Measurements from ENCODE around the gene SLC39A11.

Gene SLC39A11

DNA sequence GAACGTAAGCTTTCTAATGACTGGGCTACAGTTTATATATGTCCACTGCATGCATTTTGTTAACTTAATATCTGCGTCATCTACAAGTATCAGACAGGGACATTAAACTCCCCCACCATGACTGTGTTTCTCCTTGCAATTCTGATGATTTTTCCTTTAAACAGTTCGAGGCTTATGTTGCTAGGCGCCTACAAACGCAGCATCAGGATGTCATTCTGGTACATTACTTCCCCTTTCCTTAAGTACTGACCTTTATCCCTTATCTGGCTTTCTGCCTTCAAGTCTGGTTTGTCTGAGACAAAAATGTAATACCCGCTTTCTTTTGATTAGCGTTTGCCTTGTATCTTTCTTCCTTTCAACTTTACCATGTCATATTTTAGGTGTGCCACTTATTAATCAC lies 362.4 kb downstream of the SLC39A11 start:
- Mint-ChIP-seq H3K27me3 (no peaks in the 10 kb centered on the region), H3K4me1 (ENCODE audit: low read depth) (peaks cover 28% of the 10 kb centered on the region), H3K36me3 (ENCODE audit: low read depth) (peaks cover 6% of the 10 kb centered on the region), H3K9me3 (no peaks in the 10 kb centered on the region), H3K4me3 (no peak overlapping the region), H3K27ac (no peak overlapping the region)
- no peak for DNase-seq

- H3K9me3 Mint-ChIP-seq = no peaks in the 10 kb centered on the region
- H3K4me3 Mint-ChIP-seq = peak overlapping the region; percentile 53
- DNase-seq = peak; percentile 54
- no peaks in the 10 kb centered on the region for H3K27me3 Mint-ChIP-seq
- peak overlapping the region; percentile 83 for H3K27ac Mint-ChIP-seq
- H3K36me3 Mint-ChIP-seq (ENCODE audit: low read depth) = no peaks in the 10 kb centered on the region
- peaks cover 28% of the 10 kb centered on the region for H3K4me1 Mint-ChIP-seq (ENCODE audit: low read depth)
These were observed 365.6 kb downstream of the SLC39A11 start for GRCh38 chr17:72726936-72727335.

DNA sequence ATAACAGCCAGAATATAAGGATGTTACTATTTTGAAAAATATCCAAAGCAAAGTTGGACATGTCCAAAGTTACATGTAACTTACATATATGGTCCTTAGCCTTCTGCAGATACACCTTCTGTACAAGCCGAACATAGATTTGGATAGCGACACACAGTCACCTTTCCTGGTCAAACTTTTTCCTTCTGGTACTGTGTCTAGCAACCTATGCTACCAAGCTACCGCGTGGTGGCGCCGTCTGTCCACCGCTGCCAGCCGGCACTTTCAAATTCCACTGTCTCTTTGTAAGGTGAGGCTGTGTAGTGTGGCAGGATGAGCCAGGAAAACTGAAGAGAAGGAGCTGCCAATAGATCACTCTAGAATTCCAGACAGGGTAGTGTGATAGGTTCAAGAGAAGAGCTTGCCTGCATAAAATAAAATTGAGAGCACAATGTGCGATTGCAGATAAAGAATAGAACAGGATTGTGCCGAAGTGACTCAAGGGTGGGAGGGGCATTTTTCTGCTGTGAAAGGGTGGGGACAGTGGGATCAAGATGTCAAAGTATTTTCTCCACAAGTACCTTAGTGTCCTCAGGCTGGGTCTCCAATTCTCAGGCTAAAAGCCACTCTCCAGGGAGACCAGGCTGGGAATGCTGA lies 366.9 kb downstream of the SLC39A11 start:
- DNase-seq = peak; percentile 60
- Mint-ChIP-seq H3K9me3 (no peaks in the 10 kb centered on the region), H3K4me1 (ENCODE audit: low read depth) (peaks cover 33% of the 10 kb centered on the region), H3K36me3 (ENCODE audit: low read depth) (no peaks in the 10 kb centered on the region), H3K4me3 (no peak overlapping the region), H3K27me3 (no peaks in the 10 kb centered on the region), H3K27ac (no peak overlapping the region)

- H3K27ac Mint-ChIP-seq = no peak overlapping the region
- H3K9me3 Mint-ChIP-seq = no peaks in the 10 kb centered on the region
- H3K27me3 Mint-ChIP-seq = no peaks in the 10 kb centered on the region
- no peak for DNase-seq
- no peak overlapping the region for H3K4me3 Mint-ChIP-seq
- peaks cover 46% of the 10 kb centered on the region for H3K4me1 Mint-ChIP-seq (ENCODE audit: low read depth)
- H3K36me3 Mint-ChIP-seq (ENCODE audit: low read depth) = no peaks in the 10 kb centered on the region
These were observed 368.2 kb downstream of the SLC39A11 start for GRCh38 chr17:72724267-72724666.

GRCh38 chr17:72723711-72724110 lies 368.8 kb downstream of the SLC39A11 start:
- no peak overlapping the region for H3K4me3 Mint-ChIP-seq
- no peaks in the 10 kb centered on the region for H3K36me3 Mint-ChIP-seq (ENCODE audit: low read depth)
- no peak for DNase-seq
- no peaks in the 10 kb centered on the region for H3K27me3 Mint-ChIP-seq
- peaks cover 49% of the 10 kb centered on the region for H3K4me1 Mint-ChIP-seq (ENCODE audit: low read depth)
- no peak overlapping the region for H3K27ac Mint-ChIP-seq
- H3K9me3 Mint-ChIP-seq = no peaks in the 10 kb centered on the region

DNA sequence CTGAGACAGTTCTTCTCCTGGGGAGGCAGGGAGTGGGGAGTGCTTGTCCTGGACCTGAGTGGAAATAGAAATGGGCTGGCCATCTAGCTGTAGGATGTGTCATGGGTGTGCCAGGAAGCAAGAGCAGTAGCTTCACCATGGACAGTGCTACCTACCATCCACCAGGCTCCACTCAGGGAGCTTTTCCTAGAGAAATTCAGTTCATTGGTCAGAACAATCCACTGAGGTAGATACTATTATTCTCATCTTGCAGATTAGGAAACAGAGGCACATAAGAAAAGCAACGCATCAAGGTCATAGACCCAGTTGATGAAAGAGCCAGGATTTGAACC lies 372.0 kb downstream of the SLC39A11 start:
- H3K4me1 Mint-ChIP-seq (ENCODE audit: low read depth) = peaks cover 25% of the 10 kb centered on the region
- DNase-seq = no peak
- H3K36me3 Mint-ChIP-seq (ENCODE audit: low read depth) = no peaks in the 10 kb centered on the region
- H3K9me3 Mint-ChIP-seq = no peaks in the 10 kb centered on the region
- H3K4me3 Mint-ChIP-seq = no peak overlapping the region
- peak overlapping the region; percentile 76 for H3K27ac Mint-ChIP-seq
- H3K27me3 Mint-ChIP-seq = no peaks in the 10 kb centered on the region

- no peaks in the 10 kb centered on the region for H3K27me3 Mint-ChIP-seq
- peak overlapping the region; percentile 76 for H3K27ac Mint-ChIP-seq
- peaks cover 6% of the 10 kb centered on the region for H3K36me3 Mint-ChIP-seq (ENCODE audit: low read depth)
- H3K4me3 Mint-ChIP-seq = peak overlapping the region; percentile 61
- DNase-seq = peak; percentile 59
- H3K4me1 Mint-ChIP-seq (ENCODE audit: low read depth) = peaks cover 25% of the 10 kb centered on the region
- H3K9me3 Mint-ChIP-seq = no peaks in the 10 kb centered on the region
These were observed 372.7 kb downstream of the SLC39A11 start for GRCh38 chr17:72719578-72720493.

- H3K36me3 Mint-ChIP-seq (ENCODE audit: low read depth) = peaks cover 11% of the 10 kb centered on the region
- peak overlapping the region; percentile 61 for H3K4me3 Mint-ChIP-seq
- H3K27ac Mint-ChIP-seq = peak overlapping the region; percentile 76
- DNase-seq = no peak
- no peaks in the 10 kb centered on the region for H3K27me3 Mint-ChIP-seq
- H3K4me1 Mint-ChIP-seq (ENCODE audit: low read depth) = peaks cover 25% of the 10 kb centered on the region
- no peaks in the 10 kb centered on the region for H3K9me3 Mint-ChIP-seq
These were observed 373.3 kb downstream of the SLC39A11 start for GRCh38 chr17:72719206-72719577.

- Mint-ChIP-seq H3K36me3 (ENCODE audit: low read depth) (peaks cover 18% of the 10 kb centered on the region), H3K27ac (no peak overlapping the region), H3K27me3 (no peaks in the 10 kb centered on the region), H3K9me3 (no peaks in the 10 kb centered on the region), H3K4me3 (no peak overlapping the region), H3K4me1 (ENCODE audit: low read depth) (peaks cover 25% of the 10 kb centered on the region)
- no peak for DNase-seq
These were observed 374.8 kb downstream of the SLC39A11 start for GRCh38 chr17:72717676-72718075.

DNA sequence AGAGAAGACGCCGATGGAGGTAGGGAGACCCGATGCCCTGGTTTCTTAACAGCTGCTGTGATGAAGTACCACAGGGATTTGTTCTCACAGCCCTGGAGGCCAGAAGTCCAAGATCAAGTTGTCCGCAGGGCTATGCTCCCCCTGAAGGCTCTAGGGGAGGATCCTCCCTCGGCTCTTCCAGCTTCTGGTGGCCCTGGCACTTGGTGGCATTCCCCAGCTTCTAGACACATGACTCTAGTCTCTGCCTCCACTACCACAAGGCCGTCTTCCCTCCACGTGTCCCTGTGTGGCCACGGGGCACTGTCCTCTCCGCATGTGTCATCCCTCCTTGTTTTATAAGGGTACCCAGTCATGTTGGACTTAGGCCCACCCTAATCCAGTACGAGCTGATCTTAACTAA lies 375.2 kb downstream of the SLC39A11 start:
- Mint-ChIP-seq H3K9me3 (no peaks in the 10 kb centered on the region), H3K27ac (no peak overlapping the region), H3K36me3 (ENCODE audit: low read depth) (peaks cover 18% of the 10 kb centered on the region), H3K4me3 (no peak overlapping the region), H3K27me3 (no peaks in the 10 kb centered on the region), H3K4me1 (ENCODE audit: low read depth) (peaks cover 25% of the 10 kb centered on the region)
- DNase-seq = no peak

GRCh38 chr17:72715906-72716572 lies 376.4 kb downstream of the SLC39A11 start:
- DNase-seq = no peak
- Mint-ChIP-seq H3K4me3 (no peak overlapping the region), H3K4me1 (ENCODE audit: low read depth) (peaks cover 24% of the 10 kb centered on the region), H3K27me3 (no peaks in the 10 kb centered on the region), H3K27ac (no peak overlapping the region), H3K36me3 (ENCODE audit: low read depth) (peaks cover 29% of the 10 kb centered on the region), H3K9me3 (peaks cover 3% of the 10 kb centered on the region)

GRCh38 chr17:72714357-72714966 lies 378.0 kb downstream of the SLC39A11 start:
- Mint-ChIP-seq H3K36me3 (ENCODE audit: low read depth) (peaks cover 38% of the 10 kb centered on the region), H3K27me3 (no peaks in the 10 kb centered on the region), H3K9me3 (peaks cover 5% of the 10 kb centered on the region), H3K4me1 (ENCODE audit: low read depth) (peaks cover 26% of the 10 kb centered on the region), H3K27ac (no peak overlapping the region), H3K4me3 (no peak overlapping the region)
- DNase-seq = no peak

DNA sequence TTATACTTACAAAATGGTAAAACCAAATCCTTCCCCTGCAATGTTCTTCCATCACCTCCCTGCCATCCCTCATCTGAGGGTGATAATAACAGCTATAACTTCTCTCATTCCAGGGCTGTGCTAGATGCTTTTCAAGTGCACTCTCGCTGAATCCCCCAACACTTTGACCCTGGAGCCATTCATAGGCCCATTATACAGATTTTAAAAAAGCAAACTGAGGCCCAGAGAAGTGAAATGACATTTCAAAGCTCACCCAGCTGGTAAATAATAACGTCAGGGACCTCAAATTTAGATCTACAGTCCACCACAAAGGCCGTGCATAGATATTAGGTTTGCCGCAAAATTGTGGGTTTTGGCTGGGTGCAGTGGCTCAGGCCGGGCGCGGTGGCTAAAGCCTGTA lies 378.8 kb downstream of the SLC39A11 start:
- H3K27me3 Mint-ChIP-seq = no peaks in the 10 kb centered on the region
- no peak overlapping the region for H3K4me3 Mint-ChIP-seq
- no peak for DNase-seq
- H3K36me3 Mint-ChIP-seq (ENCODE audit: low read depth) = peaks cover 39% of the 10 kb centered on the region
- H3K4me1 Mint-ChIP-seq (ENCODE audit: low read depth) = peaks cover 25% of the 10 kb centered on the region
- H3K27ac Mint-ChIP-seq = no peak overlapping the region
- H3K9me3 Mint-ChIP-seq = peaks cover 9% of the 10 kb centered on the region

DNA sequence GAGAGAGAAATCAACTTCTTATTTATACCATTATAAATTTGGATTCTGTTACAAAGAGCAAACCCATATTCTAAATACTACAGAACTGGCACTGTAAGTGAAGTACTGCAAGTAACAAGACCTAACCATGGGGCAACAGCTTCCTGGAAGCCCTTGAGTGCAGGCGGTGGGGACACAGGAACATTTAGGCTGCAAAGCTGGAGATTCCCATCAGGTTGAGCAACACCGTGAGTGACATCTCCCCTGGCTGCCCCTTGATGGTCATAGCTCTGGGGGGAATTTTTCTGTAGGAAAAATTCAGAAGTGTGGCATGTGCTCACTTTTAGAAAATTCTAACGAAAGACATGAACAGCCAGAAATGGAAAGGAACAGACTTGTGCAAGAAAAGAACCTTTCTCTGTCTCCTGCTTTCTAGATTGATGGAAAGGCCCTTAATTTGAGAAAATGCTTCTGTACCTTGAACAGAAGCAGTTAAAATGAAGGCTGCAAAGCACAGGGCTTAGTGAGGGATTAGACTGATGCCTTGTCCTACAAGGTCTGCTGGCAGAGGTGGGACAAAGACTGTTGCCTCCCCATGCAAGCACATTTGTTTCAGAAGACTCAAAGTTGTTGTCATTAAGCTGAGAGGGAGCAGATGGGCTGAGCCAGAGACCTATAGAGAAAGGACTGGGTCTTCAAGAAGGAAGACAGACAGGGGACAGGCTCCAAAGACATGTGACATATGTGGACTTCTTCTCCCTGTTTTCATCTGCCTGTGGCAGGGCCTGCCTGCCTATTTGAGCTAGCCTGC lies 380.8 kb downstream of the SLC39A11 start:
- no peak overlapping the region for H3K27ac Mint-ChIP-seq
- peaks cover 43% of the 10 kb centered on the region for H3K36me3 Mint-ChIP-seq (ENCODE audit: low read depth)
- DNase-seq = no peak
- H3K4me3 Mint-ChIP-seq = no peak overlapping the region
- H3K27me3 Mint-ChIP-seq = no peaks in the 10 kb centered on the region
- H3K9me3 Mint-ChIP-seq = peaks cover 15% of the 10 kb centered on the region
- H3K4me1 Mint-ChIP-seq (ENCODE audit: low read depth) = peaks cover 25% of the 10 kb centered on the region
